Measurements from ENCODE around the gene DTNB. TPM values are rescaled to one million over a fixed set of nuclear protein-coding genes. Genes with fewer than 3 reads are reported as not detected.

DTNB gene
- polyA plus RNA-seq, 3 donors: 18.0 to 21.0 (median 20.2) TPM

DNA sequence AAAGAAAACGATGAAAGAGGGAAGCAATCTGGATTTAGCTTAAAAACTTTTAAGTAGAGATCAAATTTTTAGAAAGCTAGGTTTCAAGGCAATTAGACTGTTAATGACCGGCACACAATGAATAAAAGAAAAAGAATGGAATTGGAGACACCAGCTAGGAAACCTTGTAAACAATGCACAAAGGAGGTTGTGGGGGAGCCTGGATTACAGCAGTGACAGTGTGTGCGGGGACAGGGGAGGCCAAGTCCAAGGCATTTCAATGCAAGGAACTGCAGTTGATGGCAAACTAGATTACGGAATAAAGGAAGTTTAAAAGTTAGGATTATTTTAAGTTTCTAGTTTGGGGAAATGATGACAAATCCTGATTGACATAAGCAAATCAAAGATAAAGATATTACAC is 74.5 kb downstream of the DTNB start:
- DNase-seq (ENCODE audit: extremely low read depth in 1 of 11, low read depth in 9 of 11, low spot score in 4 of 11): no peak

DNA sequence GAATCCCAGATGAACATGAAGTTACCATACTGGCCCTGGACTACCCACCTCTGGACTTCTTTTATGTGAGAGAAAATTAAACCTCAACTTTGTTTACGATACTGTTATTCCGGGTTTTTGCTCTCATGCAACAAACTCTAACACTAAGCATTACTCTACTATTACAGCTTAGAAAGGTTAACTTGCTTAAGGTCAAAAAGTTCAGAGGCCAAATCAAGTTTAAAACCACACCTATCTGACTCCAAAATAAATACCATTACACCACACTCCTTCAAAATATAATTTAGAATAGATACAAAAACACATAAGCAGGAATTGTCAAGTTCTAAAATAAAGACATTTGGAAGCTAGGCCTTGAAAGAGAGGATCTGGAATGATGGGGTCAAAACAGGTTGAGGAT is 75.0 kb downstream of the DTNB start:
- DNase-seq (ENCODE audit: extremely low read depth in 1 of 11, low read depth in 9 of 11, low spot score in 4 of 11): no peak

DNA sequence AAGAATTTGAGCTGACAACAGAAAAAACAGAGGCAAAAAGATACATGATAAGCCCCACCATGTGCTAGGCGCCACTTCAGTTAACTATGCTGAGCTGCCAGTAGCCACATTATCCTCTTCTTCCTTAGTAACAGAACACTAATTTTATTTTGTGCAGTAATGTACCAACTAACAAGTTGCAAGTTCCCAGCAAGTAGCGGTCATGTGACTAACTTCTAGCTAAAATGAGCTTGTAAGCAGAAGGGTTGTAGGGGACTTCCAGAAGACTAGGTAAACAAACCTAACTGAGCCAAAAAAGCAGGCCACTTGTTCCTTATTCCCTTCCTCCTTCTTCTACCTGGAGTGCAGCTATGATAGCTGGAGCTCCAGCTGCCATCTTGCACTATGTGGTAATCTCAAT is 75.5 kb downstream of the DTNB start:
- DNase-seq (ENCODE audit: extremely low read depth in 1 of 11, low read depth in 9 of 11, low spot score in 4 of 11): no peak

DNA sequence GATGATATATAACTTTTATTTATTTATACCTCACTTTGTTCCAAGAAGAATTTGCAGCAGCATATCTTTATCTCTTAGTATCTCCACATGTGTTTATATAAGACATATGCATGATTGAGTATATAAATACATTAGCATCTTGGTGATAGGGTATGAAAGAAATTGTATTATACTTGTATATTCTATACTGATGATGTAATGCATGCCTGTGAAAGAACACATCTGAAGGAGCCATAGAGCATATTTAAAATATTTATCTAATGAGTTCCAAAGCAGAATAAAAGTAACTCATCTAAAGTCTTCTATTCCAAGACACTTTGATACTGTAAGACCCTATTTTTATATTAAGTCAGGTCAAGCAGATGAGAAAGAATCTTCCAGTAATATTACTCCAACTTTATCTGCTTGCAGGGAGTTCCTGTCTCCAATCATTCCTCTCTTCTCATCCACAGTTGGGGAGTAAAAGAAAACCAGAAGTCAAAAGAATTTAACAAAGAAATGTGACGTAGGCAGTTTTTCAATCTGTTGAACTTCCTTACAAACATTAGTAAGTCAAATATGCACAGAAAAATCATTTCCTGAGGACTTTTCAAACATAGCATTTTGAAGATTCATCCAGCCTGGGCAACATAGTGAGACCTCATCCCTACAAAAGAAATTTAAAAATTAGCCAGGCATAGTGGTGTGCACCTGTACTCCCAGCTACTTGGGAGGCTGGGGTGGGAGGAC is 76.7 kb downstream of the DTNB start:
- DNase-seq (ENCODE audit: extremely low read depth in 1 of 11, low read depth in 9 of 11, low spot score in 4 of 11): no peak

DNA sequence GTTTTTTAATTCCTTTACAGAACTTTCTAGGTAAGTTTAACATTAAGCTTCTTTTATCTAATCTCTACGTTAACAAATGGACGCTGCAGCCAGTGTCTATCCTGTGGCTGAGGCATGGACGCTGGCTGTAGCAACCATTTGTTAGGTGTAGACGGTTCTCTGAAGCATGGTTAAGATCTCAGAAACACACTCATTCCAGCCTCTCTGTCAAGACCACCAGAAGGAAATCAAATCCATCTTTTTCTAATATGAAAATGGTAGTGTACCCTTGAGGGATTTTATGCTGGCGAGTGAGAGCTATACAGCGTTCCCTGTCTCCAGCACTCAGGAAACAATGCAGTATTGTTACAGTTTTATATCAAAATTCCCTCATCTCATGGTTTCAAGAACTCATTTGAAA is 78.0 kb downstream of the DTNB start:
- no peak for DNase-seq (ENCODE audit: extremely low read depth in 1 of 11, low read depth in 9 of 11, low spot score in 4 of 11)

DNA sequence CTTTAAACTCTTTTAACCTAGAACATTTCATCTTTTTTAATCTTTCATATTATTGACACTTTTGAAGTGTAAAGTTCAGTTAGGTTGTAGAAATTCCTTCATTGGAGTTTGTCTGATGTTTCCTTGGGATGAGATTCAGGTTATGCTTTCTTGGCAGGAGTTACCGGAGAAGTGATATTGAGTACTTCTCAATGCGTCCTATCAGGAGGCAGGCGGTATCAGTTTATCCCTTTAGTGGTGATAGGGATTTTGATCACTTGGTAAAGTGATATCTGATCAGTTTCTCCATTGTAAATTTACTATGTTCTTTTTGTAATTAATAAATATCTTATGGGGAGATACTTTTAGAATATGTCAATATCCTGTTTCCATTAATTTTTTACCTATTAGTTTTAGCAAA is 78.4 kb downstream of the DTNB start:
- no peak for DNase-seq (ENCODE audit: extremely low read depth in 1 of 11, low read depth in 9 of 11, low spot score in 4 of 11)

DNA sequence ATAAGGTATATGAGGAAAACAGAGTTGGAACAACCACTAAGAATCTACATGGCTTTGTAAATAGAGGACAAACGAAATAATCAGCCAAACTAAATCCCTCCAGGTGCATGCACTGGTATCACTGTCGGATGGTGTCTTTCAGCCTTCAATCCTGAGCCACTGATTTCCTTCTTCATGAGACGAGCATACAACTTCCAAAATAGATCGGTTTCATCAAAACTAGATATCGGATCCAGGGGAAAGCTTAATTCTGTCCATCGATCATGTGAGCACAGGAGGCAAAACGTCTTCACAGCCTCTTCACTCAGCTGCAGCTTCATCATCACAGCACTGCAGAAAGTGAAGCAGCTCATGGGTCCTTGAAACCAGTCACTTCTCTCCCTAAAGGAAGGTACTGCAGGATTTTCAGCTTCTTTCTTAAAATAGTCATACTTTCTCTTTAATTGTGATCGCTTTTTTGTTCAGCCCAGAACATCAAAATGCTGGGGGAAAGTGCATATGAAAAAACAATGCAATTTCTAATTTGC is 80.5 kb downstream of the DTNB start:
- no peak for DNase-seq (ENCODE audit: extremely low read depth in 1 of 11, low read depth in 9 of 11, low spot score in 4 of 11)

DNA sequence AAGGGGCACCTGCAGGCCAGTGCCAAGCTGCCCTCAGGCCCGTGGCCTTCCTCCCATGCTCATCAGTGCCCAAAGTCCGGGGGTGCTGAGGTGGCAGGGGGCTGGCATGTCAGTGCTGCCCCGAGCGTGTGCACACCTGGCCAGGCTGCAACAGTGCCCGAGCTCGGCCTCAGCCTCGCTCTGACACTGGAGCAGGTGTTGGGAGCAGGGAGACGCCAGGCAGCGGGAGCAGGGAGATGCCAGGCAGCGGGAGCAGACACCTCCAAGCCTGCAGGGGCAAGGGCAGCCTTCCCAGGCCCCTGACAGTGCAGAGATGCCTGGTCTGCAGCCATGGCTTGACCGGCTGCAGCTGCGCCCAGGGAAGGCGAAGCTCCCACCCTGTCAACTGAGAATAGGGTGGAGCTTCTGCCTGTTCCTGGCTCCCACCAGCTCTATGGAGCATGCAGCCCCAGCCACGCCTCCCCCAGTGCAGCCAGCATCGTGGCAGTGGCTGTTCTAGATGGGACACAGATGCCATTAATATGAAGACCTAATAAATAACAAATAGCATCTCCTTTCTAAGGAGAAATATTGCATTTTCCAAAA is 82.4 kb downstream of the DTNB start:
- DNase-seq (ENCODE audit: extremely low read depth in 1 of 11, low read depth in 9 of 11, low spot score in 4 of 11): no peak

DNA sequence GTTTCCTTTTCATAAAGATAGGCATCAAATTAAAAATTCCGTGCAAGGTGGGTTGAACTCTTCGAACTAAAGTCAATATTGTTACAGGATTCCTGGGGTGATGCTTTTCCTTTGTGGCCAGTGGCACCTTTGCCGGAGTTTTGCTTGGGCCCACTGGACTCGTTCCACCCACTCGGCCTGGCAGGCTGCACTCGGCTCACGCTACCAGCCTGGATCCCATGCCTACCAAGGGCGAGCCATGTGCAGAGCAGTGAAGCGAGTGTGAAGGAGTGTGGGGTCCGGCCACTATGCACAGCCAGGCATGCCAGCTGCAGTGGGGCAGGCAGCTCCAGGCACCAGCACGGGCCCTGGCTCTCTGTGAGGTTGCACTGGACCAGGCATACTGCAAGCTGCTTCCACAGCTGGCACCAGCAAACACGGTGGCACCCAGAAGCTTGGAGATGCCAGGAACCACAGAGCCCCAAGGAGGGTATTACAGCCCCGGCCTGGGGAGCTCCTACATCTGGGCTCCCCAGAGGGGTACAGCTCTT is 83.6 kb downstream of the DTNB start:
- DNase-seq (ENCODE audit: extremely low read depth in 1 of 11, low read depth in 9 of 11, low spot score in 4 of 11): no peak

GRCh38 chr2:25588576-25588975 is 84.8 kb downstream of the DTNB start:
- DNase-seq (ENCODE audit: extremely low read depth in 1 of 11, low read depth in 9 of 11, low spot score in 4 of 11): no peak

DNA sequence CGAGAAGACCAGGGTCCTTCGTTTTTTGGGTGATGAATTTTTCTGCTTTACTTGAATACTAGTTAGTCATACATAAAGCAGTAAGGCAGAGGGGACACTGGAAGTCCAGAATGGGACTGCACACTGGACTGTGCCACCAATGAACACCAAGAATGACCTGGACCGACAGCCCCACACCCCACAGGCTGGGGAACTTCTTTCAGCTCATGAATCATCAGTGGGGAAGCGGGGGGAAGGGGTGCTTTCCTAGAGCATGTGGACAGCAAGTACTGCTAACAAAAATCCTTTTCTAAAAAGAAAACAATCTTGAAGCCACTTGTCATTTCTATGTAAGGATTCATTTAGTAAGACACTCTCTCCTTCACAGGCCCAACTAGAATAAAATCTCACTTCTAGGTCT is 86.0 kb downstream of the DTNB start:
- no peak for DNase-seq (ENCODE audit: extremely low read depth in 1 of 11, low read depth in 9 of 11, low spot score in 4 of 11)

DNA sequence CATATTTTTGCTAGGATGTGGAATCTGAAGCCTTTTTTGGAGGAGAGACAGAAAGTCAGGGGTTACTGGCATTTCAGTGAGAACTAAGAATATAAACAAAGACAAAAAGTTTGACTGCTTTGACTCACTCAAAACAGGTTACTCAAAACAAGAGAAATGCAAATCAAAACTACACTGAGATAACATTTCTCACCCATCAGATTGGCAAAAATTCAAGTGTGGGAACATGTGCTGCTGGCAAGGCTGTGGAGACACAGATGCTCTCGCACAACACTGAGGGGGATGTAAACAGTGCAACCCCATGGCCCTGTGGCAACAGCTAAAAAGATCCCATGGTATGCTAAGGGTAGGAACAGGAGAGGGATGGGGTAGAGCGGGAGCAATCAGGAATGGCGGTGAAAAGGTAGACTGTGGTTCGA is 86.6 kb downstream of the DTNB start:
- no peak for DNase-seq (ENCODE audit: extremely low read depth in 1 of 11, low read depth in 9 of 11, low spot score in 4 of 11)

GRCh38 chr2:25585189-25585588 is 88.2 kb downstream of the DTNB start:
- DNase-seq (ENCODE audit: extremely low read depth in 1 of 11, low read depth in 9 of 11, low spot score in 4 of 11): no peak

DNA sequence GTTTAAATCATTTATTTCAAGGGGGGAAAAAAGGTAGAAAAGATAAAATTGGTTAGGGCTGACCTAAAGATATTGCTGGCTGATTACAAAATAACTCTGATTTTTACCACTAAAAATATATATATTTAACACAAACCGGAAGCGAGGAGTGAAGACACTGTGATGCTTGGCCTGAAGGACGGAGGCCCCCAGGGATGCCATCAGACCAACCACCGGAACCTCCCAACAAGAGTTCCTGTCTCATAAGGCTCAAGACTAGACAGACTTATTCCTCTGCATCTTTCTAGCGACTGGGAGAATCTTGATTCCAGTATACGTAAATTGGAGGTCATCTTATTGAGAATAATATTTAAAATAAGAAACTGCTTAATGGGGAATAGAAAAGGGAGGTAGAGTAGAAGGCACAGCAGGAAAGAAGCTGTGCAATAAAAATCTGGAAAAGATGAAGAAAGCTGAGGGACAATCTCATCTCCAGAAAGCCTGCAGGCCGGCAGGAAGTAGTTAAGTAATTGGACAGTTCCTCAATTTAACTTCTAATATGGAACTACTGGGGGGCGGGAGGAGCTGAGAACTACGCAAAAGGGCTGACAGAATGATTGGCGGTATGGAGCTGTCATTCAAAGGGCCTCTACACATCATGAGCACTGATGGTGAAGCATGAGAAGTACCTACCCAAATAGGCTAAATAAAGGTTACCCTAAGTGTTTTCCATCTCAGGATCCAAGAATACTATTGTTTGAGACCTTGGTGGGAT is 91.1 kb downstream of the DTNB start:
- DNase-seq (ENCODE audit: extremely low read depth in 1 of 11, low read depth in 9 of 11, low spot score in 4 of 11): no peak

DNA sequence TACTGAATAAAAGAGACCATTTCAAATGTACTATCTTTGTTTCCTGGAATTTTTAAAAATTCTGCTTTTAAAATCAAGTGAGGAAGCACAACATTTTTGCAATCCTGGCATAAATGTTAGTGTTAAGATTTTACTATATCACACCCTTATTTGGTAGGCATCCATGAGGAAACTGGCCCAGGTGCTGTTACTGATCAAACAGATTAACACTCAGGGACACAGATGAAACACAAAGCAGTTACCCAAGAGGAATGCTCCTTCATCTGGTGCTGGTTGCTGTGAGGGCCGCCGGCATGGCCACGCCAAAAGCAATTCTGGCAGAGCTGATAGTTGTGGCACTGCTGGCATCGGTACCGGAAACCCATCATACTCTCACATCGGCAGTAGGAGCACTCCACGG is 96.8 kb downstream of the DTNB start:
- DNase-seq (ENCODE audit: extremely low read depth in 1 of 11, low read depth in 9 of 11, low spot score in 4 of 11): no peak

GRCh38 chr2:25572638-25573037 is 100.7 kb downstream of the DTNB start:
- DNase-seq (ENCODE audit: extremely low read depth in 1 of 11, low read depth in 9 of 11, low spot score in 4 of 11): no peak

DNA sequence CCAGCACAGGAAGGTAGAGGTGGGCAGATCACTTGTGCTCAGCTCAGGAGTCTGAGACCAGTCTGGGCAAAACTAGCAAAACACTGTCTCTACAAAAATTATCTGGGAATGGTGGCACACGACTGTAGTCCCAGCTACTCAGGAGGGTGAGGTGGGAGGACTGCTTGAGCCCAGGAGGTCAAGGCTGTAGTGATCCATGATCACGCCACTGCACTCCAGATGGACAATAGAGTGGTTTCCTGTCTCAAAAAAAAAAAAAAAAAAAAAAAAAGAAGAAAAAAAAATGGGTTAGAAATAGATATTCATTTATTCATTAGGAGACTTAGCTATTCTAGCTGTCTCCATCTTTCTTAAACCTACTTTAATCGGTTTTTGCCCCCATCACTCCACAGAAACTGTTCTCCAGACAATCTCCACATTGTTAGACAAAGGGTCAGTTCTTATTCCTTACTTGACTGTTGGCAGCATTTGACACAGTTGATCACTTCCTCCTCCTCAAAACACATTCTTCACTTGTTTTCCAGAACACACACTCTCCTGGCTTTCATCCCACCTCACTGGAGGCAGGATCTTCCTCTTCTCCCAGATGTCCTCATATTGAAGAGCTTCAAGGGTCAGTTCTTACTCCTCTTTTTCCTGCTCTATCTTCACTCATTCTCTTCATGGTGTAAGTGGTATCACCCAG is 103.1 kb downstream of the DTNB start:
- DNase-seq (ENCODE audit: extremely low read depth in 1 of 11, low read depth in 9 of 11, low spot score in 4 of 11): no peak

DNA sequence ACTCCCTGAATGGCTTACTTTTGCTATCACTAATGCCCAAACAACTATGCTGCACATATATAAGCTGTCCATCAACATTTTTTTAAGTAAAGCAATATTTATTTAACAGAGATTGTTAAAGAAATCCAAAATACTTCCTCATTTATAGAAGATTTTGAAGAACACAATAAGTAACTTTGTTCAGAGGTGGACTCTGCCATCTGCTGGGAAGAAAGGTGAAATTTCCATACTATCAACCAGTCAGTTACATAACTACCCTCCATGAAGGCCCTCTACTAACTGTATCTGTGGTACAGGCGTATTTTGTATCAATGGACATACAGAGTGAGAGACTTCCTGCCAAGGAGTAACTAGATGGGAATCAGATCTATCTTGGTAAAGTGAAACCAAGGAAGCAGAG is 106.0 kb downstream of the DTNB start:
- DNase-seq (ENCODE audit: extremely low read depth in 1 of 11, low read depth in 9 of 11, low spot score in 4 of 11): peak in 2 of 11 donors; percentile 10 to 15

DNA sequence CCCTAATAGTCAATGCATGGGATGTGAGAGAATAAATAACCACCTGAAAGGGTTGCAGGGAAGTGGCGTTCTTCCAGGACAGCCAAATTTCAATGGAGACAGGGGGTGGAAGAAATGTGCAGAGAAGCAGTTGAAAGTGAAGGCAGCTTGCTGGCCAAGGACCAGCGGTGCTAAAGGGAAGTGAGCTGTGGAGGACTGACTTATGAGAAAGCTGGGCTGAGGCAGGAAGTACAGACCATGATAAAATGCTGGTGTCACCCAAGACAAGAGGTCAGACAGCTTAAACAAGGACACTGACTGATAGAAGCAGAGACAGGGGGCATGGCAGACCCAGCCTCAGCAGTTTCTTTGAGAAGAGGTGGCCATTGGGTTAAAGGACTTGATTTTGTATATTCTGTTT is 106.7 kb downstream of the DTNB start:
- peak in 6 of 11 donors; percentile 8 to 39 (median 24) for DNase-seq (ENCODE audit: extremely low read depth in 1 of 11, low read depth in 9 of 11, low spot score in 4 of 11)
